ENCODE data around the gene PGA3. TPM values are rescaled to one million over a fixed set of nuclear protein-coding genes. Genes with fewer than 3 reads are reported as not detected.

The PGA3 gene
- total RNA-seq, 2 experiments from 2014 or later, result not detected

- H2AFZ ChIP-seq (ENCODE audit: low read length), result no peak overlapping the region
- no peak for DNase-seq (ENCODE audit: low spot score)
- BruUV-seq (replicated peaks), result no TSS peak
- ChIA-PET POLR2A (no interaction called here), CTCF (ENCODE audit: unreplicated experiment) (no interaction called here)
- no peaks in the 10 kb centered on the region for H3K9me2 ChIP-seq (ENCODE audit: insufficient read depth, low read length)
- H3K4me1 ChIP-seq (ENCODE audit: insufficient read depth, low read length, poor library complexity, severe bottlenecking), result no peaks in the 10 kb centered on the region
- intact Hi-C loops (cut with micrococcal nuclease; ENCODE audit: unreplicated experiment), result no loop called here
- no peaks in the 10 kb centered on the region for H3K9me3 ChIP-seq (ENCODE audit: low read length)
- no peaks in the 10 kb centered on the region for H3K79me2 ChIP-seq (ENCODE audit: insufficient read depth, low read depth, low read length)
- no peaks in the 10 kb centered on the region for H4K20me1 ChIP-seq (ENCODE audit: insufficient read depth, low read length)
- H3K36me3 ChIP-seq (ENCODE audit: insufficient read depth, low read length), result no peaks in the 10 kb centered on the region
- TF ChIP-seq CTCF (conservative IDR thresholded peaks at IDR 0.05; ENCODE audit: low read length) (no peak), EZH2phosphoT487 (IDR thresholded peaks at IDR 0.05; ENCODE audit: borderline replicate concordance, low read depth, low read length) (no peak)
- no peak overlapping the region for H3K4me3 ChIP-seq (ENCODE audit: low read depth, low read length, poor library complexity, severe bottlenecking)
- no peak overlapping the region for H3K27ac ChIP-seq (ENCODE audit: low read depth, low read length, poor library complexity, severe bottlenecking)
- H3K4me2 ChIP-seq (ENCODE audit: low read length), result no peak overlapping the region
These were observed 21.8 kb upstream of the PGA3 start for GRCh38 chr11:61181489-61181888.

GRCh38 chr11:61183645-61184044 lies 19.7 kb upstream of the PGA3 start:
- no peak for TF ChIP-seq EZH2phosphoT487 (IDR thresholded peaks at IDR 0.05; ENCODE audit: borderline replicate concordance, low read depth, low read length)
- TF ChIP-seq CTCF (conservative IDR thresholded peaks at IDR 0.05; ENCODE audit: low read length), result no peak
- ChIA-PET POLR2A (interaction anchor here (0.6 kb wide), 1 partner anchor 337 kb away, joined by 3 read pairs; no protein-coding TSS in a partner anchor), CTCF (ENCODE audit: unreplicated experiment) (no interaction called here)
- Histone ChIP-seq H3K4me2 (ENCODE audit: low read length) (no peak overlapping the region), H3K36me3 (ENCODE audit: insufficient read depth, low read length) (no peaks in the 10 kb centered on the region), H3K79me2 (ENCODE audit: insufficient read depth, low read depth, low read length) (no peaks in the 10 kb centered on the region), H3K4me3 (ENCODE audit: low read depth, low read length, poor library complexity, severe bottlenecking) (no peak overlapping the region), H2AFZ (ENCODE audit: low read length) (no peak overlapping the region), H3K4me1 (ENCODE audit: insufficient read depth, low read length, poor library complexity, severe bottlenecking) (no peaks in the 10 kb centered on the region), H3K27ac (ENCODE audit: low read depth, low read length, poor library complexity, severe bottlenecking) (no peak overlapping the region), H4K20me1 (ENCODE audit: insufficient read depth, low read length) (no peaks in the 10 kb centered on the region), H3K9me2 (ENCODE audit: insufficient read depth, low read length) (no peaks in the 10 kb centered on the region), H3K9me3 (ENCODE audit: low read length) (no peaks in the 10 kb centered on the region)
- intact Hi-C loops (cut with micrococcal nuclease; ENCODE audit: unreplicated experiment), result no loop called here
- DNase-seq (ENCODE audit: low spot score), result no peak
- BruUV-seq (replicated peaks), result no TSS peak

- H3K4me3 ChIP-seq (ENCODE audit: low read depth, low read length, poor library complexity, severe bottlenecking), result no peak overlapping the region
- no peaks in the 10 kb centered on the region for H3K9me3 ChIP-seq (ENCODE audit: low read length)
- DNase-seq (ENCODE audit: low spot score), result no peak
- H3K9me2 ChIP-seq (ENCODE audit: insufficient read depth, low read length), result no peaks in the 10 kb centered on the region
- intact Hi-C loops (cut with micrococcal nuclease; ENCODE audit: unreplicated experiment), result loop anchor here (2.0 kb wide), 2 partner anchors 216 to 356 kb away; partner anchors contain the start of gene CD6
- H3K4me2 ChIP-seq (ENCODE audit: low read length), result no peak overlapping the region
- H3K36me3 ChIP-seq (ENCODE audit: insufficient read depth, low read length), result no peaks in the 10 kb centered on the region
- no peaks in the 10 kb centered on the region for H3K79me2 ChIP-seq (ENCODE audit: insufficient read depth, low read depth, low read length)
- no peak overlapping the region for H3K27ac ChIP-seq (ENCODE audit: low read depth, low read length, poor library complexity, severe bottlenecking)
- TF ChIP-seq EZH2phosphoT487 (IDR thresholded peaks at IDR 0.05; ENCODE audit: borderline replicate concordance, low read depth, low read length), result no peak
- no peak for TF ChIP-seq CTCF (conservative IDR thresholded peaks at IDR 0.05; ENCODE audit: low read length)
- ChIA-PET CTCF (ENCODE audit: unreplicated experiment) (no interaction called here), POLR2A (interaction anchor here (0.6 to 0.7 kb wide), 2 partner anchors 11 to 263 kb away, joined by 3 read pairs; no protein-coding TSS in a partner anchor)
- no peak overlapping the region for H2AFZ ChIP-seq (ENCODE audit: low read length)
- H4K20me1 ChIP-seq (ENCODE audit: insufficient read depth, low read length), result no peaks in the 10 kb centered on the region
- H3K4me1 ChIP-seq (ENCODE audit: insufficient read depth, low read length, poor library complexity, severe bottlenecking), result no peaks in the 10 kb centered on the region
- BruUV-seq (replicated peaks), result no TSS peak
These were observed 16.8 kb upstream of the PGA3 start for GRCh38 chr11:61186504-61186903.

Data from OCI-LY7 (cell line).